ENCODE measurements around the gene THSD7A. TPM values are rescaled to one million over a fixed set of nuclear protein-coding genes. Genes with fewer than 3 reads are reported as not detected.

The THSD7A gene
- total RNA-seq, 1 donor from 2014 or later: 0.28 TPM

DNA sequence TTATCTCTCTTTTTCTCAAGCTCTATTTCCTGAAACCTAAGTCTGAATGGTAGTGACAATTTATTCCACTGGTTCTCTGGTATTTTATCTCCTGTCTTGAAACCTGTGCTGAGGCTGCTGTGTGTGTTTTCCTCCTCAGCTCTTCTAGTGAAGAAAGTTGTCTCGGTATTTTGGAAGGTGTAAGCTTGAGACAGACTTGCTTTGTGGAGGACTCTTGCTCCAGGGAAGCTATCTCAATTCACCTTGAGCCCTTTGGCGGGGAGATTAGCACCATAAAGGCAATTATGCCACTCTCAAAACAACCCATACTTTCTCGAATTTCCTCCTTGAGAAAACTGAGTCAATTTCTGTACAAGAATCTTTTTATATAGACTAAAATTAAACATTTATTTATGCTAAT lies 141.6 kb downstream of the THSD7A start:
- Mint-ChIP-seq H3K4me1 (no peaks in the 10 kb centered on the region), H3K27ac (no peak overlapping the region), H3K4me3 (no peak overlapping the region), H3K9me3 (no peaks in the 10 kb centered on the region), H3K27me3 (ENCODE audit: insufficient read depth, low read depth) (no peaks in the 10 kb centered on the region), H3K36me3 (no peaks in the 10 kb centered on the region)
- H3K4me2 ChIP-seq: no peak overlapping the region
- H3K27ac ChIP-seq: no peak overlapping the region
- H3K4me1 ChIP-seq: no peaks in the 10 kb centered on the region
- no peak for TF ChIP-seq EZH2 (IDR thresholded peaks at IDR 0.05)
- TF ChIP-seq, protein P1, sequence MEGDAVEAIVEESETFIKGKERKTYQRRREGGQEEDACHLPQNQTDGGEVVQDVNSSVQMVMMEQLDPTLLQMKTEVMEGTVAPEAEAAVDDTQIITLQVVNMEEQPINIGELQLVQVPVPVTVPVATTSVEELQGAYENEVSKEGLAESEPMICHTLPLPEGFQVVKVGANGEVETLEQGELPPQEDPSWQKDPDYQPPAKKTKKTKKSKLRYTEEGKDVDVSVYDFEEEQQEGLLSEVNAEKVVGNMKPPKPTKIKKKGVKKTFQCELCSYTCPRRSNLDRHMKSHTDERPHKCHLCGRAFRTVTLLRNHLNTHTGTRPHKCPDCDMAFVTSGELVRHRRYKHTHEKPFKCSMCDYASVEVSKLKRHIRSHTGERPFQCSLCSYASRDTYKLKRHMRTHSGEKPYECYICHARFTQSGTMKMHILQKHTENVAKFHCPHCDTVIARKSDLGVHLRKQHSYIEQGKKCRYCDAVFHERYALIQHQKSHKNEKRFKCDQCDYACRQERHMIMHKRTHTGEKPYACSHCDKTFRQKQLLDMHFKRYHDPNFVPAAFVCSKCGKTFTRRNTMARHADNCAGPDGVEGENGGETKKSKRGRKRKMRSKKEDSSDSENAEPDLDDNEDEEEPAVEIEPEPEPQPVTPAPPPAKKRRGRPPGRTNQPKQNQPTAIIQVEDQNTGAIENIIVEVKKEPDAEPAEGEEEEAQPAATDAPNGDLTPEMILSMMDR (IDR thresholded peaks at IDR 0.05): no peak
- TF ChIP-seq EZH2phosphoT487 (IDR thresholded peaks at IDR 0.05): no peak
- no peak overlapping the region for H3K9ac ChIP-seq
- DNase-seq (ENCODE audit: low spot score): no peak
- H4K20me1 ChIP-seq (ENCODE audit: low read depth): no peaks in the 10 kb centered on the region
- H3K27me3 ChIP-seq: no peaks in the 10 kb centered on the region
- H3K36me3 ChIP-seq: no peaks in the 10 kb centered on the region
- no peaks in the 10 kb centered on the region for H3K79me2 ChIP-seq (ENCODE audit: low read depth)
- H3K4me3 ChIP-seq: no peak overlapping the region
- H3F3A ChIP-seq (ENCODE audit: low read depth): no peaks in the 10 kb centered on the region
- H2AFZ ChIP-seq (replicated peaks): no peak overlapping the region
- no peaks in the 10 kb centered on the region for H3K9me3 ChIP-seq (ENCODE audit: low read depth)

DNA sequence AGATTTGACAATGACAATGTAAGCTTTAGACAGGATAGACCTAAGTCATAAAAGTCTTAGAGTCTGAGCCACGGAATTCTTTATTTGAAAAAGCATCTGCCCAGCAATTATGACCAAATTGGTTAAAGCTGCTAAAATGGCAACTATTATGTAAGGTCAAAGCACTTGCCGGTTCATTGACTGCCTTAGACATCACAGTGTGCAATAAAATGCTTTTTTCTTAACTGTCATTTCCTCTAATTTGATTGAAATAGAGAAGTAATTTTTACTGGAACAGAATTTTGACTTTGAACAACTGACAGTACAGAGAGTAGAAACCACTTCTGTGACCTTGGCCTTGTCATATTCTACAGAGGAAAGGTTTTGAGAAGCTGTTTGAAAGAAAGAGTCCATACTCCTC lies 142.9 kb downstream of the THSD7A start:
- no peak overlapping the region for H3K4me3 Mint-ChIP-seq
- H3K9me3 ChIP-seq (ENCODE audit: low read depth): no peaks in the 10 kb centered on the region
- H3K9me3 Mint-ChIP-seq: peaks cover under 1% of the 10 kb centered on the region
- no peaks in the 10 kb centered on the region for H3F3A ChIP-seq (ENCODE audit: low read depth)
- TF ChIP-seq, protein P1 (IDR thresholded peaks at IDR 0.05): no peak
- TF ChIP-seq EZH2 (IDR thresholded peaks at IDR 0.05) (no peak), EZH2phosphoT487 (IDR thresholded peaks at IDR 0.05) (no peak)
- peaks cover under 1% of the 10 kb centered on the region for H3K36me3 Mint-ChIP-seq
- H3K4me2 ChIP-seq: no peak overlapping the region
- H3K4me3 ChIP-seq: no peak overlapping the region
- no peak overlapping the region for H2AFZ ChIP-seq (replicated peaks)
- no peaks in the 10 kb centered on the region for H3K4me1 ChIP-seq
- no peak overlapping the region for H3K27ac Mint-ChIP-seq
- DNase-seq (ENCODE audit: low spot score): no peak
- no peaks in the 10 kb centered on the region for H3K27me3 Mint-ChIP-seq (ENCODE audit: insufficient read depth, low read depth)
- H3K27ac ChIP-seq: no peak overlapping the region
- H4K20me1 ChIP-seq (ENCODE audit: low read depth): no peaks in the 10 kb centered on the region
- H3K79me2 ChIP-seq (ENCODE audit: low read depth): no peaks in the 10 kb centered on the region
- H3K27me3 ChIP-seq: no peaks in the 10 kb centered on the region
- H3K9ac ChIP-seq: no peak overlapping the region
- H3K4me1 Mint-ChIP-seq: no peaks in the 10 kb centered on the region
- H3K36me3 ChIP-seq: no peaks in the 10 kb centered on the region

DNA sequence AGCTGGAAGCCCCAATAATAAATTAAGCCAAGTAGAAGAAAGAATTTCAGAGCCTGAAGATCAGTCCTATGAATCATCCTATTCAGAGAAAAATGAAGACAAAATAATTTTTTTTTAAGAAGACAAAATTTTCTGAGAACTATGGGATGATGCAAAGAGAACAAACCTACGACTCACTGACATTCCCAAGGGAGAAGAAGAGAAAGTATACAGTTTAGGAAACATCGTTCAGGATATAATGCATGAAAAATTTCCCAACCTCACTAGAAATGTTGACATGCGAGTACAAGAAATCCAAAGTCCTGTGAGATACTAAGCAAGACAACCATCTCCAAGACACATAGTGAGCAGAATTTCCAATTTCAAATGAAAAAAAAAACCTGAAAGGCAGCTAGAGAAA lies 150.5 kb downstream of the THSD7A start:
- no peak overlapping the region for H3K4me3 ChIP-seq
- H3K79me2 ChIP-seq (ENCODE audit: low read depth): no peaks in the 10 kb centered on the region
- no peaks in the 10 kb centered on the region for H3K9me3 ChIP-seq (ENCODE audit: low read depth)
- H3K4me1 Mint-ChIP-seq: no peaks in the 10 kb centered on the region
- no peak for DNase-seq (ENCODE audit: low spot score)
- H3F3A ChIP-seq (ENCODE audit: low read depth): no peaks in the 10 kb centered on the region
- H3K27ac ChIP-seq: no peak overlapping the region
- peaks cover 3% of the 10 kb centered on the region for H3K27me3 Mint-ChIP-seq (ENCODE audit: insufficient read depth, low read depth)
- H3K36me3 Mint-ChIP-seq: peaks cover 3% of the 10 kb centered on the region
- H3K9ac ChIP-seq: no peak overlapping the region
- no peak overlapping the region for H2AFZ ChIP-seq (replicated peaks)
- no peaks in the 10 kb centered on the region for H3K4me1 ChIP-seq
- H3K27me3 ChIP-seq: no peaks in the 10 kb centered on the region
- TF ChIP-seq EZH2 (IDR thresholded peaks at IDR 0.05) (no peak), EZH2phosphoT487 (IDR thresholded peaks at IDR 0.05) (no peak)
- TF ChIP-seq, protein P1 (IDR thresholded peaks at IDR 0.05): no peak
- H3K4me3 Mint-ChIP-seq: no peak overlapping the region
- H4K20me1 ChIP-seq (ENCODE audit: low read depth): no peaks in the 10 kb centered on the region
- H3K36me3 ChIP-seq: no peaks in the 10 kb centered on the region
- H3K9me3 Mint-ChIP-seq: peaks cover 42% of the 10 kb centered on the region
- H3K4me2 ChIP-seq: no peak overlapping the region
- H3K27ac Mint-ChIP-seq: no peak overlapping the region

All from neural progenitor cell (in vitro differentiated cells).